GM15510 (cell line): ENCODE results near the gene MOG.

Experiments
- POLR2A ChIP-seq: IDR thresholded peaks from 3 replicates; pipeline ENCODE4 v1.6.1; 2011; ENCODE audit warnings: borderline replicate concordance; ENCODE audit not compliant: insufficient read length; ENCODE audit errors: extremely low read depth

The MOG gene

GRCh38 chr6:29656798-29657197 lies at the start of gene MOG:
Gene MOG (plus strand): TSS chr6:29657092. CDS start chr6:29657210, 118 bp downstream.
- no peak for TF ChIP-seq POLR2A

- no peak for TF ChIP-seq POLR2A
Measured at GRCh38 chr6:29608131-29608530, 48.8 kb upstream of the MOG start.

- TF ChIP-seq POLR2A, result no peak
Measured at GRCh38 chr6:29610540-29610939, 46.4 kb upstream of the MOG start.

- no peak for TF ChIP-seq POLR2A
Measured at GRCh38 chr6:29611426-29611825, 45.5 kb upstream of the MOG start.

- TF ChIP-seq POLR2A, result no peak
Measured at GRCh38 chr6:29617782-29618554, 38.9 kb upstream of the MOG start.

GRCh38 chr6:29619578-29620160 lies 37.2 kb upstream of the MOG start:
- no peak for TF ChIP-seq POLR2A

GRCh38 chr6:29620630-29621029 lies 36.3 kb upstream of the MOG start:
- TF ChIP-seq POLR2A, result no peak

GRCh38 chr6:29624520-29624961 lies 32.4 kb upstream of the MOG start:
- TF ChIP-seq POLR2A, result no peak

GRCh38 chr6:29625337-29625930 lies 31.5 kb upstream of the MOG start:
- TF ChIP-seq POLR2A, result no peak

- no peak for TF ChIP-seq POLR2A
Measured at GRCh38 chr6:29626948-29627754, 29.7 kb upstream of the MOG start.

- no peak for TF ChIP-seq POLR2A
Measured at GRCh38 chr6:29627755-29628418, 29.0 kb upstream of the MOG start.

GRCh38 chr6:29628419-29629281 lies 28.2 kb upstream of the MOG start:
- no peak for TF ChIP-seq POLR2A

- no peak for TF ChIP-seq POLR2A
Measured at GRCh38 chr6:29629571-29629970, 27.3 kb upstream of the MOG start.

- no peak for TF ChIP-seq POLR2A
Measured at GRCh38 chr6:29630315-29630714, 26.6 kb upstream of the MOG start.

- TF ChIP-seq POLR2A, result no peak
Measured at GRCh38 chr6:29631209-29631810, 25.6 kb upstream of the MOG start.
